Choroid plexus epithelial cell (primary cell): ENCODE results near the gene ECHDC3.
A peak's percentile ranks its signal among the peaks of the same experiment; 100 is the strongest.

ENCODE experiments used
- DNase-seq: peaks from one replicate; pipeline ENCODE4 v3.0.0-alpha.2; 2010; ENCODE audit warnings: low read depth
- H3K4me3 ChIP-seq: 2 replicates; pipeline ENCODE4 v1.5.1; 2011; ENCODE audit warnings: low read depth, mild to moderate bottlenecking, control low read depth, low read length, moderate library complexity
- TF ChIP-seq, protein P1 (sequence below): conservative IDR thresholded peaks from 2 replicates; pipeline ENCODE4 v1.5.1; 2011; ENCODE audit warnings: low read depth, mild to moderate bottlenecking, control low read depth, inconsistent platforms, low read length, moderate library complexity

Gene ECHDC3

DNA sequence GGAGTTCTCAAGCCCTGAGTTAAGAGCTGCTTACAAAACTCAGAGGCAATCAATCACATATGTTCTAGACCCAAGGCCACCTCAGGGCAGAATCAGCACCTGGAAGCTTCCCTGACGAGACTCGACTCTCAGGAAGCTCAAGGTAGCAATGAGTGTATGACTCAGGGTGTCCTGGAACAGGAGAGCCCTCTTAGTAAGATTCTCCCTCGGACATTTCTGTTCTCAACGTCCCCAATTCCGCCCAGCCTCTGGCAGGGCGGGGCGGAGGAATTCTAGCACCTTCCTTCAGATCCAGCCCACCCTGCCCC lies 41.3 kb downstream of the ECHDC3 start:
- no peak overlapping the region for H3K4me3 ChIP-seq
- TF ChIP-seq, protein P1, sequence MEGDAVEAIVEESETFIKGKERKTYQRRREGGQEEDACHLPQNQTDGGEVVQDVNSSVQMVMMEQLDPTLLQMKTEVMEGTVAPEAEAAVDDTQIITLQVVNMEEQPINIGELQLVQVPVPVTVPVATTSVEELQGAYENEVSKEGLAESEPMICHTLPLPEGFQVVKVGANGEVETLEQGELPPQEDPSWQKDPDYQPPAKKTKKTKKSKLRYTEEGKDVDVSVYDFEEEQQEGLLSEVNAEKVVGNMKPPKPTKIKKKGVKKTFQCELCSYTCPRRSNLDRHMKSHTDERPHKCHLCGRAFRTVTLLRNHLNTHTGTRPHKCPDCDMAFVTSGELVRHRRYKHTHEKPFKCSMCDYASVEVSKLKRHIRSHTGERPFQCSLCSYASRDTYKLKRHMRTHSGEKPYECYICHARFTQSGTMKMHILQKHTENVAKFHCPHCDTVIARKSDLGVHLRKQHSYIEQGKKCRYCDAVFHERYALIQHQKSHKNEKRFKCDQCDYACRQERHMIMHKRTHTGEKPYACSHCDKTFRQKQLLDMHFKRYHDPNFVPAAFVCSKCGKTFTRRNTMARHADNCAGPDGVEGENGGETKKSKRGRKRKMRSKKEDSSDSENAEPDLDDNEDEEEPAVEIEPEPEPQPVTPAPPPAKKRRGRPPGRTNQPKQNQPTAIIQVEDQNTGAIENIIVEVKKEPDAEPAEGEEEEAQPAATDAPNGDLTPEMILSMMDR, result no peak
- no peak for DNase-seq

DNA sequence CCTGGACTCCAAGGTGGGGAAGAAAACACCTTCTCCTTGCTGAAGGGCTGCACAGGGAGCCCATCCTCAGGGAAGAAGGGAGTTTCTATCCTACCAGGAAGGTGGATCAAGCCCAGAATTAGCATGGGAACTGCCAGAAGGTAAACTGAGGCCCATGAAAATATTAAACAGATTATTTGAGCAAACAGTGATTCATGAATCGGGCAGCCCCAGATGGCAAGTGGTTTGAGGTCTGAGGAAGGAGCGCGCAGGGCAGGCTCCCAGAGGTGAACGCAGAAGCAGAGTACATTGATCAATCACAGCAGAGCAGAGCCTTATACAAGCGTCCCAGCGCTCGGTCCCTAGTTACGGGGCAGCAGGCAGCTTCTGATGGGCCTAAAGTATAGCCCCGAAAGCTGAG lies 45.2 kb downstream of the ECHDC3 start:
- TF ChIP-seq, protein P1, result no peak
- no peak for DNase-seq
- H3K4me3 ChIP-seq, result no peak overlapping the region

DNA sequence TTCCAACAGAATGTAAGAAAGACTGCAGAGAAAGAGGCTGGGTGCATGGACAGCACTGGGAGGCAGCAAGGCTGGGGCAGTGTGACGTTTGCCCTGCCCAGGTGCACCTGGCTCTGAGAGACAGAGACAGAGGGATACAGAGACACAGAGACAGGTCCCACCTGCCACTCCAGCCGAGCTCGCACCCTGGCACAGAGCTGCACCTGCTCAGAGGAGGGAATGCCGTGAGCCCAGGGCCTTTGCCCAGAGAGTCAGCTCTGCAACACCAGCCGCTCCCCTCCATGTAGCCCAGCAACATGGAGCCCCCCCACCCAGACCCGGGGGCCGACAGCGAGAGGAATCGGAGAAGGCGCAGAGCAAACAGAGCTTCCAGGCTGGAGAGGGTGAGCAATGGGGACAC lies 45.7 kb downstream of the ECHDC3 start:
- TF ChIP-seq, protein P1, result no peak
- H3K4me3 ChIP-seq, result no peak overlapping the region
- DNase-seq, result no peak

DNA sequence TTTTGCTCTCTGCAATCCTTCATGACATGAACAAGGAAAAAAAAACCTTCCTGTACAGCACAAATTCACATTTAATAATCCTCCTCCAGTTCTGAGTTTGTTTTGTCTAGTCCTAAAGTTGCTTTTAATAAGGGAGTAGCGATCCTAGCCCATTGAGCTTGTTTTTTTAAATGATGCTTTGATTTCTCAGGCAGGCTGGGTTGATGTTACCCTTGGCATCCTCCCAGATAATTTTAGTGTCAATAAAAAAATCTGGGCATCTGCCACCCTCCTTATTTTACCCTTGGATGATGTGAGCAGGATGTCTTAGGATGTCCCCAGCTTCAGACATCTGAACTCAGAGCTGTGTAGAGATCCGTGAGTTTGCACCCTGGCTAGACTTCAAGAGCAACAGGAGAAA lies 47.1 kb downstream of the ECHDC3 start:
- DNase-seq, result no peak
- TF ChIP-seq, protein P1, result no peak
- no peak overlapping the region for H3K4me3 ChIP-seq

DNA sequence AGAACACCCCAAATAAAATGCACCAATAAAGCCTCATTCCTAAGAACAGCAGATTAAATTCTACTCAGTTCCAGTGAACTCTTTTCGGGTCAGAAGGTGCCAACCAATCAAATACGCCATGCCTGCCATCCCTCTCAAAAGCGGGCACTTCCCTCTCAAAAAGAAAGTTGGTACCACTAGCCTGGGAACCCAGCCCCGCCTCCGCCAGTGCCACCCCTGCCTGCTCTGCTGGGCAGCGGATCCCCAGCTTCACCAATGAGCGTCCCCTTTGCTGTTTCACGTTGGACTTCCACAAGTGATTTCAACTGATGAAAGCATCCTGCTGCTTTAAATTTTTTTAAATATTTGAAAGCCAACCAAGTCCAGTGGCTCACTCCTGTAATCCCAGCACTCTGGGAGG lies 47.8 kb downstream of the ECHDC3 start:
- no peak for DNase-seq
- TF ChIP-seq, protein P1, result no peak
- H3K4me3 ChIP-seq, result no peak overlapping the region

DNA sequence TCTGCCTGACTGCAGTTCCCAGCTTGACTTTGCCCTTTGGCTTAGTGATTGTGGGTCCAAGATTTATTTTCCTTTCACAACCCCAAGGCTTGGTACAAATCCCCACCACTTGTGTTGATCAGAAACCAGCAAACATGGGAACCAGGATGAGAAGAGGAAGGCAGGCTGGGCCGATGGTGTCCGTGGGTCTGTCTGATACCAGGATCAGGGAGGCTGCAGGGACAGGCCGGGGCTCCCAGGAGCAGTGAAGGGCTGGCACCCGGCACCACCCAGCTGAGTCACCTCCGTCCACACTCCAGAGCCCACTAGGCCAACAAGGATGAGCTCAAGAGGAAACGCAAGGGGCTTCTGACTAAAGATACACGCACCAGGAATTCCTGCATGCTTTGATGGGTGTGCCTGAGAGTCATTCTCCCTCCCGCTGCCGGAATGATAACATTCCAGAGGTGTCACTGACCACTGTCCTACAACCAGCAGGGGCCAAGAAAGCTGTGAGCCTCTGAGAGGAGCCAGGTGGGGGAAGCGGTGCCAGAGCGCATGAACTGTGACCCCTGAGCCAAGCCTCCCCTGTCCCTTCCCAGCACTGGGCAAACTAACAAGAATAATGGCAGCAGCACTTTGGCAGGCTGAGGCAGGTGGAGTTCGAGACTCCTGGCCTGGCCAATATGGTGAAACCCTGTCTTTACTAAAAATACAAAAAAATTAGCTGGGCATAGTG lies 51.7 kb downstream of the ECHDC3 start:
- TF ChIP-seq, protein P1, result no peak
- DNase-seq, result peak; percentile 58
- H3K4me3 ChIP-seq, result no peak overlapping the region

DNA sequence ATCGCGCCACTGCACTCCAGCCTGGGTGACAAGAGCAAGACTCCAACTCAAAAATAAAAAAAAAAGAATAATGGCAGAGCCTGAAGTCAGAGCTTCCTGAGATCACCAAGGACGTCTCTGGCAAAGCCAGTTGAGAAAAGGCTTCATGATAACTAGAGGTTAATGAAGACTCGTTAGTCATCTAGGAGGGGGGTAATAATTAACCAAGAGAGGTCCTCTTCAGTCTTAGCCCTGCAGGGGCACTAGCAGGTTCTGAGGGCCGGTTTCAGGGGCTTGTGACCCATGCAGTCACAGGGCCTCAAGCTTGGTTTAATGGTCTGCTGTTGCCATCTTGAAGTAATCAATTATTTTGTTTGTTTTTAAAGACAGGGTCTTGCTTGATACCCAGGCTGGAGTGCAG lies 52.4 kb downstream of the ECHDC3 start:
- H3K4me3 ChIP-seq, result no peak overlapping the region
- TF ChIP-seq, protein P1, result no peak
- no peak for DNase-seq
